Right renal cortex interstitium (tissue), 3 donors: Measurements from ENCODE around the gene PXYLP1. TPM values are rescaled to one million over a fixed set of nuclear protein-coding genes. Genes with fewer than 3 reads are reported as not detected.

Experiments
- DNase-seq, 3 donors: peaks; one replicate each; pipeline ENCODE4 v3.0.0-alpha.2; 2013; ENCODE audit warnings: low read depth in 3 of 3, low spot score in 2 of 3
- polyA plus RNA-seq, 3 donors: library from polyadenylated mRNA; unstranded; fragments of 120-200 nt; gene quantifications; one replicate each; pipeline ENCODE4 v1.2.1, GENCODE V29; 2013; ENCODE audit not compliant: insufficient read length in 3 of 3

The PXYLP1 gene
- polyA plus RNA-seq, 3 donors: 32.7 to 42.0 (median 41.8) TPM

DNA sequence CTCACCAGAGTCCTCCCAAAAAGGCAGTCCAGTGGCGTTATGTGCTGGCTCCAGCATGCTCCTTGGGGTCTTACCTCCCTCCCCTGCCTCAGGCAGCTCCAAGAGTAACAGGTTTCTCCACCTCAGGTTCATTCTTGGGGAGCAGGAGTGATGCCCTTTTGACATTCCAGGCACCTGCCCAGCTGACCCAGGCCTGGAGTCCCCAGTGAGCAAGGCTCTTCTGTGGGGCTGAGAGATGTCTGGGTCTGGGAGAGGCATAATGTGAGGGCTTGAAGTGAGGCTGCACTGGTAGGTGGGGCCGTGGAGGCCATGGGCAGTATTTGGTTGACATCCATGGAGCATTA is 15.3 kb downstream of the PXYLP1 start:
- no peak for DNase-seq

DNA sequence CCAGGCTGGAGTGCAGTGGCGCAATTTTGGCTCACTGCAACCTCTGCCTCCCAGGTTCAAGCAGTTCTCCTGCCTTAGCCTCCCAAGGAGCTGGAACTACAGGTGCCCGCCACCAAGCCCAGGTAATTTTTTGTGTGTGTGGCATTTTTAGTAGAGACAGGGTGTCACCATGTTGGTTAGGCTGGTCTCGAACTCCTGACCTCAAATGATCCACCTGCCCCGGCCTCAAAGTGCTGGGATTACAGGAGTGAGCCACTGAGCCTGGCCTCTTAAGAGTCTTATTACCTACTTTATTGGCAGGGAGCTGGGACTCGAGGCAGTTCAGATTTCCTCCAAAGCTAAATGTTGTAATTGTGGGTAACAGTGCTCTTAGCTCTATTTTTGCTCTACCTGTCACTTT is 16.4 kb downstream of the PXYLP1 start:
- no peak for DNase-seq

DNA sequence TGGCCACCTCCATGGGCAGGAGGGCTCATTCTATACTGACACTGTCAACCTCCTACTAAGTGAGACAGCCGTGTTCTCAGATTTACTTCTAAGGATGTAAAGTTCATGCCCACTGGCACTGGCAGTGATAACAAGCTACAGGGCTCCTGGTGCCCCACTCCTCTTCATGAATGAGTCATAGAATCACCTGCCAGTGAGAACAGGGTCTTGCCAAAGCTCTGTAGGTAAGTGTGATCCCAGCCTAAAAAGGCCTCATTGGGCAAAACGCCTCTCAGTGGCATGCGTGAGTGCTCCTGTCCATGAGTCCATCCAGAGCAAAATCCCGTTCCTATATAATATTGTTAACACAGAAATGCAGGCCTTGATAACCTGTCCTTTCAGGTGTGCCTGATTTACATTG is 17.4 kb downstream of the PXYLP1 start:
- no peak for DNase-seq

DNA sequence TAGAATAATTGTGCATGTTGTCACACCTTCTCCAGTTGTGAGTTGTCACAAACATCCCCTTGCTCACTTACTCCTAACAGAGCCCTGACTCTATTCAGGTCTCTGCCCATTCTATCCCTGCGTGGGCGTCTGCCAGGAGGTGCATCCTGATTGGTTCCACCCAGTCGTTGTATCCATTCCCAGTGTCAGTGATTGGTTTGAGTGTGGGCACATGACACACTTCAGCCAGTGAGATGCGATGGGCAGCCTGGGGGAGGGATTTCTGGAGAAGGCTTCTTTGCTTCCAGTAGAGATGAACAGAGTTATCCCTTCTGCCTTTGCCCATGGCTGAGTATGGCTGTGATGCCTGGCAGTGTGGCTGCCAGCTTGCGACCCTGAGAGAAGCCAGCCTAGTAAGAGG is 18.7 kb downstream of the PXYLP1 start:
- no peak for DNase-seq

DNA sequence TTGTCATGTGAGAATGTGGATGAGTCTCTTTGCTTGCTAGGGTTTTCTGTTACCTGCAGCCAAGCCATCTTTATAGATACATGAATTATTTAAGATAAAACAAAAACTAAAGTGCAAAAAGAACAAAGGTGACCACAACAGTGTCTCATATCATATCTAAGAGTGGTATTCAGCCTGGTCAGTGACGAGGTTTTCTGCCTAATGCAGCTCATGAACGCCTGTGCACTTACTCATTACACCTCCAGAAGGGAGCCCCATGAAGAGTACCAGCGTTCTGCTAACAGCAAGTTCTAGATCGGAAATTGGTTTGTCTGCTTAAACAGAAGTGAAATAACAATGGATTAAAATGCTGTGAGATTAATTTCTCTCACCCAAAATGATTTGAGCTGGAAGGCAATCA is 19.2 kb downstream of the PXYLP1 start:
- no peak for DNase-seq

DNA sequence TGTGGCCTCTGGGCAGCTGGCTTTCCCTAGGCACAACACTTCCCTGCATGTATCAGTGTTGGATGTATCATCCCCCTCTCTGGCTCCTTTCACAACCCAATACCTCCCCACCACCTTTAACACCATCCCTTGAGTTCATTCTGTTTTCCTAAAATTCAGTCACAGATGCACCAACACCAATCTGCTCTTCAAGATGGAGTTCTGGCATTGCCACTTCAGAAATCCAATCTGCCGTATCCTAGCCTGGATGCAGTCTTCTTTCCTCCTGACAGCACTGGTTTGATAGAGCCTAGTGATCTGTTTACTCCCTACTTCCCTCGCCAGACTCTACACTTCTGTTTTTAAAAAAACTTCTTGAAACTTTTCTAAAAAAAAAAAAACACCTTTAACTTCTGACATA is 21.7 kb downstream of the PXYLP1 start:
- DNase-seq: no peak

DNA sequence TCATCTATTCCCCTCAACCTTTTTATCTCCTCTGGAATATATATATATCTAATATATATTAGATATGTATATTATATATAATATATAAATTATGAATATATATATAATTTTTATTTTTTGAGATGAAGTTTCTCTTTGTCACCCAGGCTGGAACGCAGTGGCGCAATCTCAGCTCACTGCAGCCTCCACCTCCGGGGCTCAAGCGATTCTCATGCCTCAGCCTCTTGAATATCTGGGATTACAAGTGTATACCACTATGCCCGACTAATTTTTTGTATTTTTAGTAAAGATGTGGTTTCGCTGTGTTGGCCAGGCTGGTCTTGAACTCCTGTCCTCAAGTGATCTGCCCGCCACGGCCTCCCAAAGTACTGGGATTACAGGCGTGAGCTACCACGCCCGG is 22.2 kb downstream of the PXYLP1 start:
- DNase-seq: no peak

DNA sequence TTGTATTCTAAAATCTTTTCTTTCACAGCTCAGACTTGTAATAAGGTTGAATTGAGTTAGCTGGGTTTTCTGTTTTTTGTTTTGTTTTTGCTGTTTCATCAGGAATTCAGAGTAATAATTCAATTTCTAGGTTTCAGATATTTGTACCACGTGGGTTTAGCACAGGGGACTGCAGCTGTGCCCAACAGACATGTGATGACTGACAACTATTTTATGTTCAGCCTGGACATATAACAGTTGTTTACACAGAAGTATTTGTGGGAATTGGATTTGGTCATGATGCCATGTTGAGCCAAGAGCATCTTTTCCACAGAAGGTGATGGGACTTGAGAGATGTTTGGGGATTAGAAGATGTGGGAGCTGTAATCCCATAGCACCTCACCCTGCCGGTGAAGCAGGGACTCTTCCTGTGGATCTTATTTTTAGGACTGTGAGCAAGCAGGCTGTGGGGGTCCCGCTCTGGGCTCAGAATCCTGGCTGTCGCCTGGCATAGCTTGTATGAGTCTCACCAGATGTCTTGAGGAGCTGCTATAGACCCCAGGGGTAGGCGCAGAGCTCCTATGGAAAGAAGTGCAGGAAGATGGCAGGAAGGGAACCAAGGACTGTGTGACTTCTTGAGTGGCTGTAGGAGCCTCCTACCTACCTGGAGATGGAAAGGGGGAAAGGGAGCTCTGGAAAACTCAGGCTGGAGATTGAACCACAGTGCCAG is 23.7 kb downstream of the PXYLP1 start:
- DNase-seq: no peak

DNA sequence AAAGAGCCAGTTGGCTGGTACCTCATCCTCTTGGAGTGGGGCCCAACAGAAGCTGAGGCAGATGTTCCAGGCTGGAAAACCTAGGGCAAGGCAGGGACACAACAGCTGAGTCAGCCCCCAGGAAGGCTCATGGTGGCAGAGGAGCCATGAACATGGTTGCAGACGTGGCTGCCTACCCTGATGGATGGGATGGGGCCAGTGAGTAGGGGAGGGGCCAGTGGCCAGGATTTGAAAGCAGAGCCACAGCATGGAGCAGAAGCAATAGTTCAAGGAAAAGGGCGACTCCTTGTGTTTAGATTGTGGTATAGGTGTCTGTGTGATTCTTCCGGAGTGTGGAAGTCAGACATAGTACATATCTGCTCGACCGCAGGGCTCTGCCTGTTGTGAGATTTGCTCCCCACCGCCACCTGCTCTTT is 24.2 kb downstream of the PXYLP1 start:
- DNase-seq: no peak

DNA sequence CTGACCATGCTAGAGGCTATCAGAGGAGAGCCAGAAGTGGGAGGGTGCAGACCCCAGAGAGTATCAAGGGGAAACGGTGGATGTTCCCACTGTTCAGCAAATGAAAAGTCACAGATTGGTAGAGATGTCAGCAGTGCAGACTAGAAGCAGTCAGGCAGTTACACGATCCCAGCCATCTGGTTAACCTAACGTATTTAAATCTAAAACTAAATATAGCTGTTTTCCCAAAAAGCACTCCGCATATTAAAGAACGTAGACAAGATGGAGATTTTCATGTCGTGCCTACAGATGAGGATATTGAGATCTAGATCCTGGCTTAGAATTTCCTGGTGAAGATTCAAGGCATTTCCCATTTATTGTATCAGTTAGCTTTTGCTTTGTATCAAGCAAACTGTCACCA is 25.2 kb downstream of the PXYLP1 start:
- no peak for DNase-seq

DNA sequence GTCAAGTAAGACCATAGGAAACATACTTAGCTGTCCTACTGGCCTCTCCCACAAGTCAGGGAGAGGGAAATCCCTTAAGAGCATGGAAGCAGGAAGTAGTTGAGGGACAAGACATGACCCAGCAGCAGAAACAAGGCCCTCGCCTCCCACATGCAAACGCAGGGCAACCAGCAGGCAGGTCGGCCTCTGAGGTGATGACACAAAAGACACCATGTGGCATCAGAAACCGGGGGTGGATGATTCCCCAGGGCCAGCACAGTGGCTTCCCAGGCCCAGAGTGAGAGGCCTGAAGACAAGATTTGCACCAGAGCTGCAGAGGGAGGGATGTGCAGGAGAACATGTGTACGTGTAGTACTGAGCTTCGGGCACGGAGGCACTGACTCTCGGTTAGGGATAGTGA is 26.3 kb downstream of the PXYLP1 start:
- DNase-seq: no peak

DNA sequence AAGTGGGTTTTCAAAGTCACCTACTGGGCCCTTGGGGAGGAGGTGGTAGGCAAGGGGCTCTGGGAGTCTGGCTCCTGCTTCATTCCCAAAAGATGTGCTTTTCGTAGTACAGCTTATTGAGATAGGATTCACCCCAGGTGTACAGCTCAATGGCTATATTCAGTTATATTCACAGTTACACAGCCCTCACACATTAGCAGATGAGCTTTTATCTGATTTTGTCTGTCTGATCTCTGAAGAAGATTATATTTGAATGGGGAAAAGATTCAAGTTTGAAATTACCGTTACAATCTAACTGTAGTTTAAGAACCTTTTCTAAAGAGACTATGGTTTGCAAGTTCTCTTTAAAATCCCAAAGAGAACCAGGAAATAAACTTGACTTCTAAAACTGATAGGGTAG is 27.3 kb downstream of the PXYLP1 start:
- DNase-seq: no peak

DNA sequence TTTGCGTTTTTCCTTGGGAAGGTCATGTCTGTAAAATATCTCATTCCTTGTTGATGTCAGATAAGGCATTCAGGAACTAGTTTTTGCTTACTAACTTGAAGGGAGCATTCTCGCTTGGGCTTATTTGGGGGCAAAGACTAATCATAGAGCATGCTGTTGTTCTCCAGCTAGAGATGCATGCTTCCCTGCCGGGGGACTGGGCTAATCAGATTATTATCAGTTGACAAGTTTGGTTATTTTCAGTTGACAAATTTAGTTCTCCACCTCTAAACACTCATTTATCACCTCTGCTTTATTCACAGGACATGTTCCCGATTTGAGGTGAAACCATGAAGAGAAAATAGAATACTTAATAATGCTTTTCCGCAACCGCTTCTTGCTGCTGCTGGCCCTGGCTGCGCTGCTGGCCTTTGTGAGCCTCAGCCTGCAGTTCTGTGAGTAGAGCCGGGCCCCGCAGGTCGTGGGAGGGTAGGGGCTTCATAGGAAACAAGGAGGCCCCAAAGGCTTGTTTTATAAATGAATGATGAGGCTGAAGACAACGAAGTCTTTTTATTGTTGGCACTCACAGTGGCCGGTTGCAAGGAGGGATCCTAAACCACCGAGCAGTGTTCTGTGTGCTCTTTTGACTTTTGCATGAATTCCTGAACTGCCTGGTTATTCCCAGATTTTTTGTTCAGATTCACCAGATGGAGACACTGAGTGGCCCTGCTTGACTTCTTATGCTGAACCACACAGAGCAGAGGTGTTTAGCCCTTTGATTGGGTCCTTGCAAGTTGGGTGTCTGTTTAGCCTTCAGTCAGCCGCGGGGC is 28.4 kb downstream of the PXYLP1 start:
- no peak for DNase-seq

DNA sequence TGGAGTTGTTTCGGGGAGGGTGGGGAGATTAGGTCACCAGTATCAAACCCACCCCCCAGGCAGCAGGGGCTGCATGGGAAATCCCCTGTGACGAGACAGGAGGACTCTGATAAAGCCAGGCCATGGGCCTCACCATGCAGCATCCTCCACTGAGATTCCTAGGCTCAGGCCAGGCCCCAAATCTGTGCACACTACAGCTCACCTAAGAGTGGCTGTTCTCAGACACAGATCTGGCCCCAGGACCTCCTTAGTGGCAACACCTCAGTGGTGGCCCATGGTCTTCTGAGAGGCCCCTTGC is 29.0 kb downstream of the PXYLP1 start:
- DNase-seq: no peak

DNA sequence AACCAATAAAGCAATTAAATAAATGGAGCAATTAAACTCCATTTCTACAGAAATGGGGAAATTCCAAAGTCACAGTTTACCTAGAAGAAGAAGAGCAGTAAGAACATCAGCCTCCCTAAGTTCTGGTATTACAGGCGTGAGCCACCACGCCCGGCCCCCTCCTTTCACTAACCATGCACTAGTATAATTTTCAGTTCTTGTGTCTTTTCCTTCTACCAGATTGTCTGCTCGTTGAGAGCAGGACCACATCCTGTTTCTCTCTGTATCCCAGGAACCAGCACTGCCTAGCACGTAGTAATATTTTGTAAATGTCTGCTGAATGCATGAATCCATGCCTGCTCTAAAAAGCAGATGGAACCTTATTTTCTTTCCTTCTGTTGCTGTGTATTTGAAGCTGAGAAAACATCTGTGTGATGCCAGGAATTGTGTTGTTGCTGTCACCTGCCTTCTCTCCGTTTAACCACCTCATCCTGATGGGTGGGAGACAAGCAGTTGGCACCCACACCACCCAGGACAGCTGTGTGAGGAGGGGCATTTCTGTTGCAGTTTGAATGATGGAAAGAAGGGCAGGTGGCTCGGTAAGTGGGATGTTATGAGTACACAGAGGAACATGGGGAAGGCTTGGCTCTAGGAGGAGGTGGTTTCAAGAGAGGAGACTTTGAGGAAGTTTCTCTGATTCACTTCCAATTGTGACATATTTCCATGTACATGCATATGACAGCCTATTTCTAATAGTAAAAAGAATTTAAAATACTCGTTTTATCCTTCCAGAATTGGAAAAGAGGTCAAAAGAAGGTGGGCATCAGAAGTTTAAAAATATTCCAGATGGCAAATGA is 30.1 kb downstream of the PXYLP1 start:
- no peak for DNase-seq

DNA sequence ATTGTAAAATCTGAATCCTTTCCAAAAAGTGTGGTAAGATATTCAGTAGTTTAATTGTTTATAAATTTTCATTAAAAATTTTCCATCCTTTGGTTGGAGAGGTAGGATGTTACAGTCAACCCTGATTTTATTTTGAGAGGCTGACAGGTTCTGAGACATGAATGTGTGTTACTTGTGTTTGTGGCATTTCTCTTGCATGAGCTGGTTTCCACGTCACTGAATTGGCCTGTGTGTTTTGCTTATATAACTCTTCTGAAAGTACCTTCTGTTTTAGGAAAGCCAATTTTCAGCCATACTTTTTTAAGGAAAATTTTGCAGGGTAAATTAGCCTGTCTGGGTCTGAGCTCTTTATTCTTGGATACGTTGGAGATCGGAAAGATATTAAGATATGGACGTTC is 30.7 kb downstream of the PXYLP1 start:
- no peak for DNase-seq

DNA sequence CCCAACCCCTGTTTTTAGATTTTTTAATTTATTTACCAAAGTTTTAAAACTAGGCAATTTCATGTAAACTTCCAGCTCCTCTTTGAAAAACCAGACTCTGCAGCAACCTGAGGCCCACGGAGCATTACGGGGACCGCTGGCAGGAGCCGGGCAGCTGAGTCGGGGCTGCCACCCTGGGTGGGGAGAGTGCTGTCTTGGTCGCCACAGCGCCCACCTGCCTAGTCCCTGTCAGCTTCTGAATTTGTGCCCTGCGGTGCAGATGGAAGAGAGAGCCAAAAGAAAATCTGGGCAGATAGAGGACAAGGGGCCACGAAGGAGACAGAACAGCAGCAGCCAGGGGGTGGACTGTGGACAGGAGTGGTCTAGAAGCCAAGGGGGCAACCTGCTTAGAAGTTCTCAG is 34.6 kb downstream of the PXYLP1 start:
- DNase-seq: no peak

DNA sequence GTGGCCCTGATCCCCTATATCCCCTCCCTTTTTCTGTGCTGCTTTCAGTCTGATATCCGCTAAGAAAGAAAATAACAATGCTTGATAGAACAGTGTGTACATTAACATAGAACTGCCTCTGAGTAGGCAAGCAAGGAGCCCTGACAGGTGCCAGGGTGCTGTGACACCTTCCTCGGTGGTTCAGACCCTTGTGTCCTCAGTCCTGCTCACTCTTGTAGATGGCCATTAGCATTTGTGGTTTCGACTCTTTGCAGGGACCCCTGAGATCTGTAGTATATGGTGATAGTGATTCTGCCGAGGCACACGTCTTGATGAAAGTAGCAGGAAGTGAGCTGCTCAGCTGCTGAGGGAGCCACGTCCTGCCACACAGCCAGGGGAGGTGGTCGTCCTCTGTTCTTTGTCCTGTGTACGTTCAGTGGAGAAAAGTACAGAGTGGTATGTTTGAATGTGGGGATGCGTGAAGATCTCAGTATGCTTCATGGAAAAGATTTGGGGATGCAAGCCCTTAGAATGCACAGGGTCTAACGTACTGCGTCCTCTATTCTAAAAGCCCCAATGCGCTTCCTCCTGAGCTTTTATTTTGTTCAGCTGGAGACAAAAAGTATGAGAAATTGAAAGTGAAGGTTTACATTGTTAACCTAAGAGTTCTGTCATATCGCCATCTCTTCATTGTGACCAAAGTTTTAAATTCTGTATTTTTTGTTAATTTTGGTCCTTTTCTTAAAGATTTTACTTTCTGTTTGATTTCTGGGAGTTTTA is 35.4 kb downstream of the PXYLP1 start:
- DNase-seq: no peak

DNA sequence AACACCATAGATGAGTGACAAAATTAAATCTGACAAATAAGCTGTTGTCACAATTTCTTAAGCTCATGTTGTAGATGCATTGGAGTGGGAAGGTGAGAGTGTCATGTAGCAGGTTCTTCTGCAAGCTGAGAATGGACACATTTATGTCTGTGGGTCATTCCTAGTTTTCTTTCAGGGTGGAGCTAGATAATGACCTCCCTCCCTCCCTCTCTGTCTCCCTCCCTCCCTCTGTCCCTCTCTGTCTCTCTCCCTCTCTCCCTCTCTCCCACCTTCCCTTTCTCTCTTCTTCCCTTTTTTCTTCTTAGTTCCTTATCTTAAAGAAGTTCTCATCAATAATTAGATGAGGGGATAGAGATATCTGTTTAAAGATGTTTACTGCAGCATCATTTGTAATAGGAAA is 36.0 kb downstream of the PXYLP1 start:
- DNase-seq: no peak

DNA sequence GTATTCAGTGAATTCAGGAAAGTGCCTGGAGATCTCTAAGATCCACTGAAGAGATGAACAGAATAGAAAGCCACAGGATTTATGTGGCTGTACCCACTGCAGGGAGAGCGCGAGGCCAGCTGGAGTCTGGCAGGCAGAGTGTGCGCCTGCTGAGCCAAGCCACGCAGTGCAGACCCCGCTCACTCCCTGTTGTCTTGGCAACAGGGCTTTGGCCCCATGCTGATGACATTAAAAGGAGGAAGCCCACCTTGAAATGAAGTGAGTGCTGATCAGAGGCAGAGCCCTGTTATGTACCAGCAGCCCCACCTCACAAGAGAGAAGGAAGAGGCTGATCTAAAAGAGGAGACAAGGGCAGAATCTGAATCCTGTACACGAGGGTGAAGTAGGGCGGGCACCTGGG is 36.7 kb downstream of the PXYLP1 start:
- no peak for DNase-seq

DNA sequence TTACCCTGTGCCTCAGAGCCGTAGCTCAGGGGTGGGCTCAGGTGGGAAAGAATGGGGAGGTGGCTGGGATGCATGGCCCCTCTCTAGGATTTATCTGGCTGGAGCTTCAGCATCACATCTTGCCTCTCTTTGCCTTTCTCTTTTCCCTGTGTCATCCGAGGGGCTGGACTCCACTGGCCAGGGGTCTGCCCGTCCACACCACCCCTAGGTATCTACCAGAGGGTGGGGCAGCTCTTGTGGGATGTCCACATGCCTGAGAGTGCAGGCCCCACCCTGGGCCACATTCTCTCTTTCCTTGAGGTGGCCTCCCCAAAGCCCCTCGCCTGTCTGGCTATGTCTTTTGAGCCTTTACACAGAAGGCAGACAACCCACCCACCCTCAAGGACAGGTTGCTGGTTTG is 37.2 kb downstream of the PXYLP1 start:
- no peak for DNase-seq
